DND-41 (cell line): Measurements from ENCODE around the gene RBM39.
"Not testable (repeated sequence)": the region's sequence is repeated elsewhere in the genome, so short reads cannot be mapped to it uniquely, and the experiment has no call there.

ENCODE experiments used
- CTCF ChIP-seq: IDR thresholded peaks from 2 replicates; pipeline ENCODE4 v1.5.1; 2012; ENCODE audit warnings: borderline replicate concordance, low read length, moderate library complexity, mild to moderate bottlenecking; ENCODE audit not compliant: poor library complexity, severe bottlenecking; ENCODE audit errors: extremely low read depth
- EZH2 ChIP-seq: IDR thresholded peaks from 3 replicates; pipeline ENCODE4 v1.6.1; 2012; ENCODE audit warnings: borderline replicate concordance, low read depth, mild to moderate bottlenecking, moderate library complexity, low read length, inconsistent platforms; ENCODE audit not compliant: severe bottlenecking

DNA sequence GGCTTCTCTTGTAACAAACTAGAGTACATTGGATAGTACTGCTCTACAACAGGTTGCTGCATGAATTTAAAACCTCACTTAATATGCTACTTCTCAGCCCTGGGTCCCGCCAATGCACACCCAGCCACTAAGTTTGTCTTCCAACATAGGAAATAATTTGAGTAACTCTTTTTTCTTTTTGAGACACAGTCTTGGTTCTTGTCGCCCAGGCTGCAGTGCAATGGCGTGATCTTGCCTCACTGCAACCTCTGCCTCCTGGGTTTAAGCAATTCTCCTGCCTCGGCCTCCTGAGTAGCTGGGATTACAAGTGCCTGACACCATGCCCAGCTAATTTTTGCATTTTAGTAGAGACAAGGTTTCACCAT is 18.8 kb downstream of the RBM39 start:
- not testable (repeated sequence) for TF ChIP-seq CTCF, EZH2
